HG03025 (cell line): ENCODE results near the gene C12orf75.

Source experiments
- ATAC-seq: cut with Tn5 transposase; IDR thresholded peaks from one replicate; pipeline ENCODE4 v1.9.1; 2021; ENCODE audit warnings: mild to moderate bottlenecking, moderate library complexity; ENCODE audit not compliant: unreplicated experiment, low FRiP score

C12orf75 gene

DNA sequence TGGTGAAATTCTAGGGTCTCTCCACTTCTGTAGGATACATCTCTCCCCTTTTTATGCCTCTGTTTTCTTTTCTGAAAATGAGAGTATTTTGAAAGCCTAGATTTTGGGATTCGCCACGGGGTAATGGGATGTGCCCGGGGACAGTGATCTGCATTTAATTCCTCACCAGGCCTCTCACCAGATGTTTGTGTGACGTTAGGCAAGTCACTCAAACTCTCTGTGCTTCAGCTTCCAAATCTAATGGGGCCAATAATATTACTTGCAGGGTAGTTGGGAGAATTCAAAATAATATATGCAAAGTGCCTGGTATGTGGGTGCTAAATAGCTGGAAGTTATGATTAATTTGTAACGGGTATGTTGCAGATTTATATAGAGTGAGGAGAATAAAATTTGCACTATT is 78.8 kb downstream of the C12orf75 start:
- ATAC-seq = no peak

DNA sequence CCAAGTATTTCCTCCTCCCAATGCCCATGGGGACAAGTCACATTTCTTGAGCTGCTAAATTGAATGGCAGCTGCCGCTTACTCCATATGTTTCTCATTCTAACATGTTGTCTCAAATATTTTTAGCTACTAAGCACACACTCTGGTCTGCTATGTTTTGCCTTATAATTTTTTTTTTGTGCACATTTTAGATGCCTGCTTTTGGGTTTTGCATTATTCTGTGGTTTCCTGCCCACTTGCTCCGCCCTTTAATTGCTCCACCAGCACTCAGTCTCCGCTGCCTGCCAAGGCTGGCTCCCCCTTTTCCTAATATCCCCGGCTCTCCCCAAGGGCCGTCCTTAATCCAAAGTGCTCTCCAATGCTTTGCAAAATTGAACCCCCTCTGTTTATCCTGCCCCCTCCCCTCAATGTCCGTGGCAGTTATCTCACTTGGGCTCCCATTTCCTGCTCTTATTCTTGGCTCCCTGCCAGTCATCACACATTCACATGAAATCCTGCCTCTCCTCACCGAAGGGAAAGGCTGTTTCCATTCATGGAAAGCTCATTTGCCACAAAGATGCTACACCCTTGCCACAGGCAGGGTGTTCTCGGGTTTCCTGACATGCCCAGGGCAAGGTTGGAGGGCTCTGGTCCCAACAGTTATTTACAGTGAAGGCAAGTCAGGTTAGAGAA is 79.4 kb downstream of the C12orf75 start:
- ATAC-seq = no peak

DNA sequence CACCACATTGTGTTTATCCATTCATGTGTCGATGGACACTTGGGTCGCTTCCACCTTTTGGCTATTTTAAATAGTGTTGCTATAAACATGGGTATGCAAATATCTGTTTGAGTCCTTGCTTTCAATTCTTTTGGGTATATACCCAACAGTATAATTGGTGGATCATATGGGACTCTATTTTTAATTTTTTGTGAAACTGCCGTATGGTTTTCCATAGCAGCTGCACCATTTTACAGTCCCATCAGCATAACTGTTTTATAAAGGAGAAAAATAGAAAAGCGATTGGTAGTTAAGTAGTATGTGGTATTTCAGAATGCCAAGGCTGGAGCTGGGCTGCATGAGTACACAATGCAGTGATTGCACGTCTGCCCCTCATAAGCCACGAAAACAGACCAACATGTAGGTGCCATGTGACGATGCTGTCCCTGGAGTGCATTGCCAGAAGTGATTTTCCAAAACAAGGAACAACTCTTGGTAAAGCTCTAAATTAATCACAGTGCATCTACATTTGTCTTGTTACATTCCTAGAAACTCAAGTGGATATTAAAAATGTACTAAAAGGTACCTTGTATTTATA is 83.5 kb downstream of the C12orf75 start:
- ATAC-seq = no peak

DNA sequence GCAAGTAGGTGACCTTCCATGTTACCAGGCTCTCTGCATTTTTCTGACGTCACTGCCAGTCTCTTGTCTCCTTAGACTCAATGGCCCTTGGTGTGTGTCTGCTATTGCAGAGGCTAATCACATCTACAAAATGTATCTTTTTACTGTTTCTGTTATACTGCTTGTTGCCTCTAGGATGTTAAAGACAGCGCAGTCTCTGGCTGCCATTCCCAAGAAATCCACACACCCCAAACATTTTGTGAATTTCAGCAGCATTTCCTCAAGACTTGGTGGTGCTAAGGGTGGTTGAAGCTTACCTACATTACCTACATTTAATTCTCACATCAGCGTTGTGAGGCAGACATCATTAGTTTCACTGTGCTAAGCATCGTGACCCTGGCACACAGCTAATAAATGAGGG is 87.2 kb downstream of the C12orf75 start:
- no peak for ATAC-seq

DNA sequence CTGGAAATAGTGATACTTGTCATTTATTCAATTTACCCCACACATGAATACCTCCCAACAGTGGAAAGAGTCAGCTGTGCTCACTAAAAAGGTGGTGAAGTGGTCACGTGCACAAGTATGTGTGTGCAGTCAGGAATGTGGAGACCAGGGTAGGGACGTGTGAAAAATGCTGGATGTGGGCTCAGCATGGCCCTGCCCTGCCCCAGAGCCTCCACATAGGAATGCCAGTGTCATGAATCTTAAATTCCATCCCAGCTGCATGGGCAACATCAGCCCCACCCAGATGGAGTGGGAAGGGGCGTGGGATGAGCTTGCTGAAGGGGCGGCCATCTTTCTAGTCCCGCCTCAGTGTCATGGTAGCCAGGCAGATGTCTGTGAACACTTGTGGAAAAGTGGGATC is 87.7 kb downstream of the C12orf75 start:
- no peak for ATAC-seq

DNA sequence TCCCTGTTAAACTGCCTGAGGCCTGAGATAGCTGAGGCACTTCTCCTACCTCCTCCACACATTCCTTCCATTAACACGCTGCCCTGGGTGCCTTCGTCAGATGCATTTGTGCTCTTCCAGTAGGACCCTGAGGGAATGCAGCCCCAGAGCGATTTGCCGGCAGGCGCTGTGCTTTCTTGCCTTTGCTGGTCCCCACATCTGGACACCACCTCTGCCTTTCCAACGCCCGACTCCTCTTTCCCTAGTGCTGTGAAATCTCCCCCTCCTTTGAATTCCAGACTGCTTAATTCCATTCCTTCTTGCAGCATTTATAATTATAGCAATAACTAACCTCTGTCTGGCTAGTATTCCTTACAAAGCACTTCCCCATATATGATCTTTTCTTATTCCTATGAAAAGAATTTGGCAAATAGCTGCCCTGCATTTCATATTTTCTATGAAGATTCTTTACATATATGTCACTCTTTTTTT is 88.4 kb downstream of the C12orf75 start:
- ATAC-seq = no peak

DNA sequence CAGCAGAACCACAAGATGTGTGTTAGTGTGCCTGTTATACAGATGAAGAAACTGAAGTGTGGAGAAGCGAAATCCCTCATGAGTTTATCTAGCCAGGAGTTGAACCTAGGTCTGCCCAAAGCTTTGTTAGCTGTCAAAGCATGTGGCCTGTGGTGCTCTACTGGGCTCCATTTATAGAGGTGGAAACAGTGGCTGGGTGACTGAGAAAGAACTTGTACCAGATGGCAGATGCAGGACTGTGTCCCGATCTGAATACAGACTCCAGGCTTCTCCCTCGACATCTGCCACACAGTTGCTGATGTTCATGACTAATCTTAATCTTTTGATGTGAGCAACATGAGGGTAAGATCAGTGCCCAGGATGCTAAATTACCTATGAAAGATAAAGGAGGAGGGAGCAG is 89.1 kb downstream of the C12orf75 start:
- ATAC-seq = no peak

DNA sequence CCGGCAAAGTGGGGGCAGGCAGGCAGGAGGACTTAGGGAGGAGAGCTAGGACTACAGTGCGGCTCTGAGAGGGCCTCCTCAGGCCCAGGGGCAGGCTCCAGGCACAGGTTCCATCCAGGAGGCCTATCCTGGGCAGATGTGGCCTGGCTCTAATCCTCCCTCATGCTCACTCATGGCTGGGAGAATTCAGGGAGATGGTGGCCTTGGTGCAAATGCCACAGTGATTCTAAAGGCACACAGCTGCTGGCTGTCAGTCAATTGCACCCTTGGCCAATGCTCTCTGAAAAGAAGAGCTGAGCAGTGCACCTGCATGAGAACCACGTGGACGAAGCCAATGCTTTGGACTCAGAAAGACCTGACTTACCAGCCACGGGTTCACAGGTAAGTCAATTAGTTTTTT is 89.6 kb downstream of the C12orf75 start:
- ATAC-seq = no peak

DNA sequence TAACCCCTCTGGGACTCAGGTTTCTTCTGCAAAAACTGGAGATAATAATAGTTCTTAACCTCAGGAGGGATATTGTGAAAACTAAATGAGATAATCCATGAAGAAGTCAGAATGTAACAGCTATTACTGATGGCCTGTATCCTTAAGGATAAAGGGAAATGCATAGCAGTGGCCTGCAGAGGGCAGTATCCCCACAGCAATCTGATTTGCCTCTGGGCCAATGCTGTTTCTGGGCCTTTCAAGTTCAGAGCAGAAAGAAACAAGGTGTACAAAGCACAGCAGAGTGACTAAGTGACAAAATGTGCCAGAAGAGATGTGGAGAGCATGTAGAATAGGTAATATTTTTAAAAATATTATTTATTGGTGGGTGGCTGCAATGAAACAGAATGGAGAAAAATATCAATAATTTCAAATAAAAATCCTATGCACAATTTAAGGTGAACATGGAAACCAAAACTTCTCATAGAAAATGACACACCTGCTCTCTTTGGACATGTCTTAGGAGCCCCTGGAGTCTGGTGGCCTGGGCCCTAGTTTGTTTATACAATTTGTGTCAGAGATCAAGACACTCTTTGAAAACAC is 90.3 kb downstream of the C12orf75 start:
- no peak for ATAC-seq
